ENCODE data around the gene RAB32. TPM values are rescaled to one million over a fixed set of nuclear protein-coding genes. Genes with fewer than 3 reads are reported as not detected.

The RAB32 gene
- total and polyA plus RNA-seq, 5 donors from 2014 or later: 0.25 to 1.4 (median 1.0) TPM

GRCh38 chr6:146598772-146599405, 55.3 kb downstream of the RAB32 start, which contains the start of gene ADGB:
Gene ADGB (plus strand): TSS chr6:146598972. CDS start chr6:146599041, 69 bp downstream.
- Histone ChIP-seq H3K27me3 (ENCODE audit: control insufficient read depth, insufficient read depth, low read length) (no peaks in the 10 kb centered on the region), H3K4me1 (ENCODE audit: control insufficient read depth, insufficient read depth, low read length, poor library complexity, severe bottlenecking) (no peaks in the 10 kb centered on the region), H3K36me3 (ENCODE audit: control insufficient read depth, insufficient read depth, low read length) (no peaks in the 10 kb centered on the region), H3K4me3 (ENCODE audit: low read depth, low read length) (no peak within 1 kb of the TSS), H3K27ac (ENCODE audit: insufficient read depth, low read length, poor library complexity, severe bottlenecking) (no peak within 1 kb of the TSS), H3K9me3 (ENCODE audit: control insufficient read depth in 2 of 2, low read length in 2 of 2) (no peaks in the 10 kb centered on the region)
- Mint-ChIP-seq H3K27ac (no peak within 1 kb of the TSS), H3K27me3 (peaks cover 8% of the 10 kb centered on the region), H3K9me3 (peaks cover 0 to 3% (median 0%) of the 10 kb centered on the region in 7 donors), H3K36me3 (no peaks in the 10 kb centered on the region), H3K4me3 (no peak within 1 kb of the TSS), H3K4me1 (peaks cover 0 to 5% (median 1%) of the 10 kb centered on the region in 4 donors)
- DNase-seq (no peak), ATAC-seq (ENCODE audit: low read depth in 2 of 2) (no peak)

- H3K27me3 Mint-ChIP-seq: peaks cover 8% of the 10 kb centered on the region
- H3K27ac Mint-ChIP-seq: no peak overlapping the region
These were observed 57.7 kb downstream of the RAB32 start for GRCh38 chr6:146601352-146601751.

GRCh38 chr6:146602526-146602925, 58.9 kb downstream of the RAB32 start:
- H3K4me3 ChIP-seq (ENCODE audit: low read depth, low read length): no peak overlapping the region
- H3K27ac ChIP-seq (ENCODE audit: insufficient read depth, low read length, poor library complexity, severe bottlenecking): no peak overlapping the region
- Mint-ChIP-seq H3K4me1 (peaks cover 0 to 5% (median 1%) of the 10 kb centered on the region in 4 donors), H3K4me3 (no peak overlapping the region), H3K36me3 (no peaks in the 10 kb centered on the region), H3K9me3 (peaks cover 0 to 5% (median 3%) of the 10 kb centered on the region in 7 donors), H3K27me3 (peaks cover 8% of the 10 kb centered on the region), H3K27ac (no peak overlapping the region)
- DNase-seq: no peak
- H3K36me3 ChIP-seq (ENCODE audit: control insufficient read depth, insufficient read depth, low read length): no peaks in the 10 kb centered on the region
- no peaks in the 10 kb centered on the region for H3K4me1 ChIP-seq (ENCODE audit: control insufficient read depth, insufficient read depth, low read length, poor library complexity, severe bottlenecking)
- no peak for ATAC-seq (ENCODE audit: low read depth in 2 of 2)
- H3K9me3 ChIP-seq (ENCODE audit: control insufficient read depth in 2 of 2, low read length in 2 of 2): no peaks in the 10 kb centered on the region
- H3K27me3 ChIP-seq (ENCODE audit: control insufficient read depth, insufficient read depth, low read length): no peaks in the 10 kb centered on the region

More at GRCh38 chr6:146601352-146601751, 57.7 kb downstream of the RAB32 start:
- Histone ChIP-seq H3K27me3 (ENCODE audit: control insufficient read depth, insufficient read depth, low read length) (no peaks in the 10 kb centered on the region), H3K9me3 (ENCODE audit: control insufficient read depth in 2 of 2, low read length in 2 of 2) (no peaks in the 10 kb centered on the region), H3K4me3 (ENCODE audit: low read depth, low read length) (no peak overlapping the region), H3K4me1 (ENCODE audit: control insufficient read depth, insufficient read depth, low read length, poor library complexity, severe bottlenecking) (no peaks in the 10 kb centered on the region), H3K27ac (ENCODE audit: insufficient read depth, low read length, poor library complexity, severe bottlenecking) (no peak overlapping the region), H3K36me3 (ENCODE audit: control insufficient read depth, insufficient read depth, low read length) (no peaks in the 10 kb centered on the region)
- ATAC-seq (ENCODE audit: low read depth in 2 of 2) (no peak), DNase-seq (no peak)
- no peaks in the 10 kb centered on the region for H3K36me3 Mint-ChIP-seq
- H3K4me3 Mint-ChIP-seq: no peak overlapping the region
- H3K4me1 Mint-ChIP-seq: peaks cover 0 to 5% (median 1%) of the 10 kb centered on the region in 4 donors
- peaks cover 0 to 4% (median 0%) of the 10 kb centered on the region in 7 donors for H3K9me3 Mint-ChIP-seq

Other genes with a start within 250 kb of the RAB32 start
- gene ADGB, start 55.1 kb downstream of the RAB32 start, total RNA-seq: not detected
- not detected for gene ADGB, start 55.1 kb downstream of the RAB32 start, polyA plus RNA-seq

Measured in CD4-positive, CD25-positive, alpha-beta regulatory T cell (primary cell).